ENCODE results near the gene EID2. TPM values are rescaled to one million over a fixed set of nuclear protein-coding genes. Genes with fewer than 3 reads are reported as not detected.

EID2 gene
- total and polyA plus RNA-seq, 2 of the 4 experiments (the other 2 are of a cell fraction), result 5.7 to 9.8 TPM

GRCh38 chr19:39515551-39516191 is 24.3 kb downstream of the EID2 start:
- Histone ChIP-seq H4K20me1 (ENCODE audit: insufficient read depth, low read length) (no peaks in the 10 kb centered on the region), H2BK120ac (ENCODE audit: low read depth, low read length) (no peak overlapping the region), H3K56ac (ENCODE audit: extremely low read depth, insufficient read depth, low read length) (no peak overlapping the region), H2AFZ (replicated peaks; ENCODE audit: low read length, poor library complexity) (peak overlapping the region; percentile 68), H2BK20ac (ENCODE audit: low read depth, low read length) (no peak overlapping the region), H3K4me1 (ENCODE audit: control insufficient read depth, insufficient read depth, low read length) (peaks cover 6% of the 10 kb centered on the region; the same call in 1 of the 2 replicates), H3K27ac (ENCODE audit: insufficient read depth, low read length) (no peak overlapping the region), H4K91ac (ENCODE audit: insufficient read depth, low read depth, low read length) (no peak overlapping the region), H3K9me1 (ENCODE audit: insufficient read depth, low read length) (no peaks in the 10 kb centered on the region), H3K79me1 (ENCODE audit: low read depth in 1 of 2, low read length in 2 of 2) (no peaks in the 10 kb centered on the region), H2BK5ac (ENCODE audit: low read depth, low read length, poor library complexity, severe bottlenecking) (no peak overlapping the region), H3K23ac (ENCODE audit: low read depth, low read length) (no peak overlapping the region), H2AK9ac (replicated peaks; ENCODE audit: low read depth, low read length, poor library complexity) (no peak overlapping the region), H3K4ac (ENCODE audit: low read depth, low read length) (no peak overlapping the region), H3K36me3 (ENCODE audit: control insufficient read depth, insufficient read depth, low read length) (no peaks in the 10 kb centered on the region), H3K9me3 (ENCODE audit: control insufficient read depth, insufficient read depth, low read length) (peaks cover 13% of the 10 kb centered on the region), H3K4me2 (ENCODE audit: low read depth, low read length) (peak overlapping the region; percentile 46; the same call in 1 of the 2 replicates), H4K5ac (ENCODE audit: low read depth, low read length) (no peak overlapping the region), H3K9ac (ENCODE audit: low read depth, low read length) (no peak overlapping the region), H4K8ac (ENCODE audit: low read depth in 2 of 2, low read length in 2 of 2) (no peak overlapping the region), H3K18ac (ENCODE audit: low read depth, low read length) (no peak overlapping the region), H2BK15ac (ENCODE audit: low read depth, low read length) (no peak overlapping the region), H3K27me3 (ENCODE audit: control insufficient read depth, insufficient read depth, low read length) (peaks cover 58% of the 10 kb centered on the region), H2AK5ac (ENCODE audit: low read depth, low read length) (no peak overlapping the region), H3K4me3 (ENCODE audit: insufficient read depth, low read depth, low read length) (no peak overlapping the region), H3K14ac (replicated peaks; ENCODE audit: low read depth, low read length) (no peak overlapping the region)
- TF ChIP-seq POLR2A (IDR thresholded peaks at IDR 0.05; ENCODE audit: low read depth, low read length), result no peak
- no peak for TF ChIP-seq RFX5 (IDR thresholded peaks at IDR 0.05; ENCODE audit: low read depth, low read length)
- no peak for TF ChIP-seq BHLHE40 (IDR thresholded peaks at IDR 0.05; ENCODE audit: low read depth, low read length)
- POLR2A ChIA-PET (ENCODE audit: unreplicated experiment), result no interaction called here
- 2% methylated on average over 19 of the region's 44 CpGs; no CpG with 5 or more reads in 1 of the 2 experiments for WGBS, 2 experiments (ENCODE audit: extremely low coverage in 2 of 2, insufficient read length in 1 of 2)
- DNase-seq, result no peak
- CTCF ChIA-PET, result interaction anchor here (0.6 kb wide), 1 partner anchor 518 kb away, joined by 3 read pairs; no protein-coding TSS in a partner anchor
- no TSS peak for BruUV-seq (replicated peaks)
- no peak; the same call in 1 of the 2 replicates for ATAC-seq (ENCODE audit: low read depth)
- dilution Hi-C loops (cut with HindIII; ENCODE audit: low sequenced_read_pairs, unreplicated experiment), result no loop called here
- in situ Hi-C loops (cut with MboI; ENCODE audit: low sequenced_read_pairs), result no loop called here
- intact Hi-C loops (cut with micrococcal nuclease), result no loop called here

All from IMR-90 (cell line).